ENCODE measurements around the gene ATP5MC2.

DNA sequence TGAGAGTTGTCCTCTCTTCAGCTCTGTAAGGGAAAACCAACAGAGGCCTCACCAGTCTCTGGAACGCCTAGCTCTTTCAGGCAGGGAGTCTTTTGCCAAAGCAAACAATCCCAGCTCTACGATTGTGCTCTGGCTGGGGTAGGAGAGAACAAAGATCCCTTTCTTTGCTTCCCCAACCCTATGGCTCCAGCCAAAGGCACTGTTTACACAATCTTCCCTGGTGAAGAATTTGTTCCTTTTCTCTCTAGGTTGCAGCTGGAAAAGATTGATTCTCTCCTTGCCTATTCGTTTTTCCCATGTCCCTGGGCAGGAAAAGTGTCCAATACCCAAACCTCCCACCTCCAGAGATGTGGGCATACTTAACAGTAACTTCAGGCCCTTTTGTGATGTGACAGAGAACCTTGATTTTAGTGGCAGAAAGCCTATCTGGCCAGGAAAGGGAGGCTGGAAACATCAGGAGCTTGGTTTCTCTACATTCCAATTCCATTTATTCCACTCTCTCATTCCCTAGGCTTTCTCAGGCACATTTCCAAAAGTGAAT lies 16.8 kb downstream of the ATP5MC2 start:
- TF ChIP-seq, protein P1, sequence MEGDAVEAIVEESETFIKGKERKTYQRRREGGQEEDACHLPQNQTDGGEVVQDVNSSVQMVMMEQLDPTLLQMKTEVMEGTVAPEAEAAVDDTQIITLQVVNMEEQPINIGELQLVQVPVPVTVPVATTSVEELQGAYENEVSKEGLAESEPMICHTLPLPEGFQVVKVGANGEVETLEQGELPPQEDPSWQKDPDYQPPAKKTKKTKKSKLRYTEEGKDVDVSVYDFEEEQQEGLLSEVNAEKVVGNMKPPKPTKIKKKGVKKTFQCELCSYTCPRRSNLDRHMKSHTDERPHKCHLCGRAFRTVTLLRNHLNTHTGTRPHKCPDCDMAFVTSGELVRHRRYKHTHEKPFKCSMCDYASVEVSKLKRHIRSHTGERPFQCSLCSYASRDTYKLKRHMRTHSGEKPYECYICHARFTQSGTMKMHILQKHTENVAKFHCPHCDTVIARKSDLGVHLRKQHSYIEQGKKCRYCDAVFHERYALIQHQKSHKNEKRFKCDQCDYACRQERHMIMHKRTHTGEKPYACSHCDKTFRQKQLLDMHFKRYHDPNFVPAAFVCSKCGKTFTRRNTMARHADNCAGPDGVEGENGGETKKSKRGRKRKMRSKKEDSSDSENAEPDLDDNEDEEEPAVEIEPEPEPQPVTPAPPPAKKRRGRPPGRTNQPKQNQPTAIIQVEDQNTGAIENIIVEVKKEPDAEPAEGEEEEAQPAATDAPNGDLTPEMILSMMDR (IDR thresholded peaks at IDR 0.05): no peak
- TF ChIP-seq ZFX (IDR thresholded peaks at IDR 0.05; ENCODE audit: borderline replicate concordance): no peak
